Panc1 (cell line): Measurements from ENCODE around the gene CA10.

Experiments
- POLR2AphosphoS5 ChIP-seq: IDR thresholded peaks from 2 replicates; pipeline ENCODE4 v1.6.1; 2012; ENCODE audit warnings: mild to moderate bottlenecking, low read depth, low read length, moderate library complexity
- SIN3A ChIP-seq: IDR thresholded peaks from 2 replicates; pipeline ENCODE4 v1.6.1; 2012; ENCODE audit warnings: low read depth, mild to moderate bottlenecking, low read length, moderate library complexity, borderline replicate concordance; ENCODE audit not compliant: insufficient read depth
- TF ChIP-seq, protein P1 (sequence below): fragments of 450-650 bp; IDR thresholded peaks from 2 replicates; pipeline ENCODE4 v1.5.1; 2017; ENCODE audit warnings: mild to moderate bottlenecking

DNA sequence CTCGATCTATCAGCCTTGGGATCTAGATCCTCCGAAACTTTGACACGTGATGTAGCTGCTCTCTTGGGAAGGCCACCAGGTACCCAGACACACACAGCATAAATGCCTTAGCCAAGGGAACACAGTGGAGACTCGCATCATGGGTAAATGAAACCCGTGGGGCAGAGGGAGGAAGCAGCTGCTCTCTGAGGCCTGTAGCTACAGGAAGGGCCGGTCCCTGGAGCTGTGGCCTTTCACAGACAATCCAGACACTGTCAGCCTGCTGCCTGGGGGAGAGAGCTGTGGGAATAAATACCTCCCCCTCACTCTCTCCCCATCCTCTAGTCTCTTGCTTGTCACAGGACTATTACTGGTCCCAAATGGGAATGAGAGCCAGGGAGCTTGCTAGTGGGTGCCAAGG, 546.9 kb downstream of the CA10 start:
- TF ChIP-seq, protein P1, sequence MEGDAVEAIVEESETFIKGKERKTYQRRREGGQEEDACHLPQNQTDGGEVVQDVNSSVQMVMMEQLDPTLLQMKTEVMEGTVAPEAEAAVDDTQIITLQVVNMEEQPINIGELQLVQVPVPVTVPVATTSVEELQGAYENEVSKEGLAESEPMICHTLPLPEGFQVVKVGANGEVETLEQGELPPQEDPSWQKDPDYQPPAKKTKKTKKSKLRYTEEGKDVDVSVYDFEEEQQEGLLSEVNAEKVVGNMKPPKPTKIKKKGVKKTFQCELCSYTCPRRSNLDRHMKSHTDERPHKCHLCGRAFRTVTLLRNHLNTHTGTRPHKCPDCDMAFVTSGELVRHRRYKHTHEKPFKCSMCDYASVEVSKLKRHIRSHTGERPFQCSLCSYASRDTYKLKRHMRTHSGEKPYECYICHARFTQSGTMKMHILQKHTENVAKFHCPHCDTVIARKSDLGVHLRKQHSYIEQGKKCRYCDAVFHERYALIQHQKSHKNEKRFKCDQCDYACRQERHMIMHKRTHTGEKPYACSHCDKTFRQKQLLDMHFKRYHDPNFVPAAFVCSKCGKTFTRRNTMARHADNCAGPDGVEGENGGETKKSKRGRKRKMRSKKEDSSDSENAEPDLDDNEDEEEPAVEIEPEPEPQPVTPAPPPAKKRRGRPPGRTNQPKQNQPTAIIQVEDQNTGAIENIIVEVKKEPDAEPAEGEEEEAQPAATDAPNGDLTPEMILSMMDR: no peak
- TF ChIP-seq POLR2AphosphoS5 (no peak), SIN3A (no peak)
